ENCODE results near the gene MYBPC3. TPM values are rescaled to one million over a fixed set of nuclear protein-coding genes. Genes with fewer than 3 reads are reported as not detected.

Gene MYBPC3
- not detected in 2 replicates for total RNA-seq

GRCh38 chr11:47352556-47352955 is at the start of gene MYBPC3:
Gene MYBPC3, minus strand, starts transcription at chr11:47352702. Its CDS starts 55 bp downstream, at chr11:47352647.

DNA sequence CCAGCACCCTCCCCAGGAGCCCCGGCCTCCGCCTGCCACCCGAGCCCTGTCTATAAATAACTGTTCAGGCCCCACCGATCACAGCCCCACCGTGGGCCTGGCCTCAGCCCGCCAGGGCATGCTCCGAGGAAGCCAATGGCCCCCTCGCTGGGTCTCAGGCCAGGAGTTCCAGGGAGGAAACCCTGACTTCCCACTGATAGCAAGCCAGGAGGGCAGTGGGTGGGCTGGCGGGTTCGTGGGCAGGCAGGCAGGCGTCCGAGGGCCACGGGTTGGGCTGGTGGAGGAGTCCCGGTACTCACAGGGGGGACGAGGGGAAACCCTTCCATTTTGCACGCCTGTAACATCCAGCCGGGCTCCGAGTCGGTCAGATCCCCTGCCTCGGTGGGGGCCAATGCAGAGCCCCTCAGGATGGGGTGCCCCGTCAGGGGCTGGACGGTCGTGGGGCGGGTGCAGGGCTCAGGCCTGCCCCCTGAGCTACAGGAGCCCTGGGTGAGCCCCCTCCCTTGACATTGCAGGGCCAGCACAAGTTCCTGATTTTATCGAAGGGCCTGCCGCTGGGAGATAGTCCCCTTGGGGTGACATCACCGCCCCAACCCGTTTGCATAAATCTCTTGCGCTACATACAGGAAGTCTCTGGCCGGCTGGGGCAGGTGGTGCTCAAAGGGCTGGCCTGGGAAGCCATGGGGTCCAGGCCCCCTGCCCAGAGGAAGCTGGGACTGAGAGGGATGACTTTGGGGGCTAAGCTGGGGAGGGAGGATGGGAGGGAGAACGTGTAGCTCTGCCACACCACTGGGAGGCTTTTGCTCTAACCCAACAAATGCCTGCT is 25.7 kb upstream of the MYBPC3 start, which contains the start of gene SPI1:
TSS of gene SPI1 (minus strand) at position 538 of the 826 bp plus-strand sequence. CDS start at position 344, 194 bp downstream.

Small RNA genes within 50 kb of the gene (small RNA-seq; reads per million reads assigned to genes)
- not detected for gene MIR4487

Other genes with a start within 250 kb of the MYBPC3 start
- 94.4 and 122 TPM in 2 replicates for gene ARFGAP2, start 175.8 kb downstream of the MYBPC3 start, total RNA-seq
- 9.9 and 14.1 TPM in 2 replicates for gene PACSIN3, start 166.3 kb downstream of the MYBPC3 start, total RNA-seq
- 38.9 and 44.4 TPM in 2 replicates for gene DDB2, start 137.7 kb downstream of the MYBPC3 start, total RNA-seq
- gene ACP2, start 103.9 kb downstream of the MYBPC3 start, total RNA-seq, result 26.8 and 31.1 TPM in 2 replicates
- gene NR1H3, start 94.7 kb downstream of the MYBPC3 start, total RNA-seq, result 53.3 and 88.2 TPM in 2 replicates
- gene MADD, start 82.6 kb downstream of the MYBPC3 start, total RNA-seq, result 10.3 and 20.3 TPM in 2 replicates
- not detected in 2 replicates for gene SPI1, start 25.8 kb upstream of the MYBPC3 start, total RNA-seq
- gene SLC39A13, start 55.9 kb upstream of the MYBPC3 start, total RNA-seq, result 51.4 and 68.4 TPM in 2 replicates
- 138 and 145 TPM in 2 replicates for gene PSMC3, start 73.7 kb upstream of the MYBPC3 start, total RNA-seq
- 0.20 TPM in 1 of 2 replicates, not detected in the other for gene RAPSN, start 96.4 kb upstream of the MYBPC3 start, total RNA-seq
- gene CELF1, start 200.4 kb upstream of the MYBPC3 start, total RNA-seq, result 80.5 and 121 TPM in 2 replicates
- 42.4 and 50.3 TPM in 2 replicates for gene PTPMT1, start 212.9 kb upstream of the MYBPC3 start, total RNA-seq
- gene KBTBD4, start 226.3 kb upstream of the MYBPC3 start, total RNA-seq, result 21.7 and 22.9 TPM in 2 replicates
- 71.7 and 73.9 TPM in 2 replicates for gene NDUFS3, start 226.4 kb upstream of the MYBPC3 start, total RNA-seq
- gene FAM180B, start 234.0 kb upstream of the MYBPC3 start, total RNA-seq, result 0.37 TPM in 1 of 2 replicates, not detected in the other
- under 0.01 and 0.20 TPM in 2 replicates for gene C1QTNF4, start 241.7 kb upstream of the MYBPC3 start, total RNA-seq

Measured in subcutaneous preadipocyte (primary cell).